ES-I3 (cell line): Measurements from ENCODE around the gene ADAM10.

Source experiments
- H3K36me3 ChIP-seq: 2 replicates; pipeline ENCODE4 v1.6.1; 2013; ENCODE audit warnings: mild to moderate bottlenecking, low read length, control low read depth, moderate library complexity; ENCODE audit not compliant: insufficient read depth
- H3K4me1 ChIP-seq: 2 replicates; pipeline ENCODE4 v1.6.1; 2013; ENCODE audit warnings: mild to moderate bottlenecking, control low read depth, low read length; ENCODE audit not compliant: insufficient read depth
- H3K9ac ChIP-seq: 2 replicates; pipeline ENCODE4 v1.6.1; 2013; ENCODE audit warnings: low read depth, mild to moderate bottlenecking, low read length, moderate library complexity
- H3K9me3 ChIP-seq: 2 replicates; pipeline ENCODE4 v1.6.1; 2013; ENCODE audit warnings: mild to moderate bottlenecking, low read length, moderate library complexity; ENCODE audit not compliant: control insufficient read depth, insufficient read depth

The ADAM10 gene

GRCh38 chr15:58551764-58552504 is 197.6 kb downstream of the ADAM10 start:
- no peaks in the 10 kb centered on the region for H3K9me3 ChIP-seq
- H3K9ac ChIP-seq = no peak overlapping the region
- no peaks in the 10 kb centered on the region for H3K36me3 ChIP-seq
- peaks cover 4% of the 10 kb centered on the region; the same call in 1 of the 2 replicates for H3K4me1 ChIP-seq

GRCh38 chr15:58551084-58551763 is 198.3 kb downstream of the ADAM10 start:
- Histone ChIP-seq H3K9ac (no peak overlapping the region), H3K36me3 (no peaks in the 10 kb centered on the region), H3K4me1 (peaks cover 4% of the 10 kb centered on the region; the same call in 1 of the 2 replicates), H3K9me3 (no peaks in the 10 kb centered on the region)

GRCh38 chr15:58549785-58550074 is 199.8 kb downstream of the ADAM10 start:
- H3K36me3 ChIP-seq = no peaks in the 10 kb centered on the region
- peaks cover 4% of the 10 kb centered on the region; the same call in 1 of the 2 replicates for H3K4me1 ChIP-seq
- no peaks in the 10 kb centered on the region for H3K9me3 ChIP-seq
- H3K9ac ChIP-seq = no peak overlapping the region

DNA sequence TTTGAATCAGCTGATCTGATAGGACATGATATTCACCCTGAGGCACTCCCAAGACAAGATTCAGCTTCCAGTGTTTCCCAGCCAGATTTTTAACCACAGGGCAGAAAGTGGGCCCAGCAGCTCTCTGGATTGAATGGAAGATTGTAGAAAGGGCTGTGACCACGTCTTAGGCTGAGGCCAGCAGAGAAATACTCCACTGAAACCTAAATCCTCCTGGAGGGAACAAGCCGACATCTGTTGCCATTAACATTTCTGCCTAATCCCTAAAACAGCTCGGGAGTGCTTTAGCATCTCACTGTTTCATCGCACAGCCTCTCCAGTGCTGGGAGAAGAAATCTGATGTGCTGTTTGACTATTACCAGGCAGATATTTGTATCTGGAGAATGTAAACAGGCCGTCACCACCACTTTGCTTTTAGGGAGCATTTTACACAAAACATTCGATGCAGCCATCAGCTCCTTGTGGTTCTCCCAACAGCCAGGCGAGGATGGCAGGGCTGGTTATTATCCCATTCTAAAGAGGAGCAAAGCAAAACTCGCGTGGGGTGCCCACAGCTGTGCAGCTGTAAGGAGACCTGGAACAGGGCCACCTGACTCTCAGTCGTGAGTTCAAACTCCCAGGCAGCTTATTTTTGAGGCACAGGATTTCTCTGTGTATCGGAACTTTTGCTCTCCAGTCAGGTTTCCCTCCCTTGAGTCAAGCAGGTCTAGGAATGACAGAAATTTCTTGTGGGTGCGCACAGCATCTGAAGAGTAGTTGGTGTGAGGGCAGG is 200.3 kb downstream of the ADAM10 start:
- peaks cover 4% of the 10 kb centered on the region; the same call in 1 of the 2 replicates for H3K4me1 ChIP-seq
- H3K36me3 ChIP-seq = no peaks in the 10 kb centered on the region
- no peaks in the 10 kb centered on the region for H3K9me3 ChIP-seq
- no peak overlapping the region for H3K9ac ChIP-seq

DNA sequence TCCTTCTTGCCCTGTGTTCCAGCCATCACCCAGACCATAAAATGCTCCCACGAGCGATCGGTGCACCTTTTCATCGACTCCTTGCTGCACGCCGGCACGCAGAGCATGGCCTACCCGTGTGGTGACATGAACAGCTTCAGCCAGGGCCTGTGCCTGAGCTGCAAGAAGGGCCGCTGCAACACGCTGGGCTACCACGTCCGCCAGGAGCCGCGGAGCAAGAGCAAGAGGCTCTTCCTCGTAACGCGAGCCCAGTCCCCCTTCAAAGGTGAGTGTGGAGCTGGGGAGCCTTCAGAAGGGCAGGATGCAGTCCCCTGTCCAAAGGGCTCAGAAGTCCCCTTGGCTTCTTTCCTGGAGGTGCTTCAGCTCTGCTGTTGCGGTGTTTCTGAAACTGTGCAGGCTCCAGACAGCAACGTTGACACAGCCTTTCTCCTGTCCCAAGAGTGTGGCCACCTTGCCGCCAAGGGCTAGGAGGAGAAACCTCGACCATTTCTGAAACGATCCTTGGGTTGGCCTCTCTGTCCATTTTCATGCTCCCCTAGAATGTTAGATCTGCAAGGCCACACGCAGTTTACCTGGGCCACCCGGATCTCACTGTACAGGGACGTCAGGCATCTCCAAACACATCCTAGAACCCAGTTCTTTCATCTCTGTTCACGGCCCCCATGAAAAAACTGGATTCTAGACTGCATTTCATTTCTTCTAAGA is 201.0 kb downstream of the ADAM10 start:
- Histone ChIP-seq H3K4me1 (peaks cover 4% of the 10 kb centered on the region; the same call in 1 of the 2 replicates), H3K9ac (no peak overlapping the region), H3K36me3 (no peaks in the 10 kb centered on the region), H3K9me3 (no peaks in the 10 kb centered on the region)

- Histone ChIP-seq H3K4me1 (peaks cover 2% of the 10 kb centered on the region; the same call in 1 of the 2 replicates), H3K9ac (no peak overlapping the region), H3K9me3 (no peaks in the 10 kb centered on the region), H3K36me3 (no peaks in the 10 kb centered on the region)
These were observed 201.7 kb downstream of the ADAM10 start for GRCh38 chr15:58547628-58548307.

DNA sequence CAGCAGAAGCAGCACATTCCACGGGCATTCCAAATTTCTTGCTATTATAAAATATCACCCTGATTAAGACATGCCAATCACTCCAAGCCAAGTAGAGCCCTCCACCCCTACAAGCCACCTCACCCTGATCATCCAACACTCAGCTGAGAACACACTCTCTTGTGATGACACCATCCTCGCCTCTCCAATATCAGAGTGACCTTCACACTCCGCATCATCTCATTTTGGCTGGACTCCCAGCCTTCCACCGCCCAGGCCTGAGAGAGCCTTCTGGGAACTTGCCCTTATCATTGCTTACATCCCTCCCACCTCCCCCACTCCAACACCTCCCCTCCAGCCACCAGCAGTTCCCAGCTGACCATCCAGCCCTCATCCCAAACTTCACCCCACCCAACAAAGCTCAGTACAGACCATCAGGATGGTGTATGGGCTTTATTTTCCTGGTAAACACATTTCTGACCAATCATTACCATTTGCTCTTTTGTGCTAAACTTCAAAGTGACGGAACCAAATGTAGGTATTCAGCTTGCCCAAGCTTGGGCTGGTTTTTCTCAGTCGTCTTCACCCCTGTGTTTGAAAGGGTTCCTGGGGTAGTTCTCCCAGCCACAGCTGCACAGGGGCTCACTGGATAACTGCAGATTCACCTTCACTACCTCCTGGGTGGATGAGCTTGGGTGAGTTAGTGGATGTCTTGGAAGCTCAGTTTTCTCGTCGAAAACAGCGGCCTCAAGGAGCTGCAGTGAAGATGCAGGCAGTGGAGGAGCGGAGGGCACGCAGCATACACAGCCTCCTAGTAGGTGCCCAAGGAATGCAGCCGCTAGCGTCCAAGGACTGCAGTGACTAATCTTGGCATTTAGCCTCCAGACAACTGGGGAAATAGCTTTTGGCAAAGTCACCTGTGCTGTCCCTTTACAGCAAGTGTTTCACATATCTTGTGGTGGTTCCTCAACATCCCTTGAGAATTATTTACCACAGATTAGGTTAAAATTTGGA is 202.6 kb downstream of the ADAM10 start:
- H3K36me3 ChIP-seq = no peaks in the 10 kb centered on the region
- H3K9ac ChIP-seq = no peak overlapping the region
- no peaks in the 10 kb centered on the region; the same call in 1 of the 2 replicates for H3K4me1 ChIP-seq
- no peaks in the 10 kb centered on the region for H3K9me3 ChIP-seq

GRCh38 chr15:58546066-58546591 is 203.4 kb downstream of the ADAM10 start:
- Histone ChIP-seq H3K4me1 (no peaks in the 10 kb centered on the region; the same call in 1 of the 2 replicates), H3K9ac (no peak overlapping the region), H3K9me3 (no peaks in the 10 kb centered on the region), H3K36me3 (no peaks in the 10 kb centered on the region)

DNA sequence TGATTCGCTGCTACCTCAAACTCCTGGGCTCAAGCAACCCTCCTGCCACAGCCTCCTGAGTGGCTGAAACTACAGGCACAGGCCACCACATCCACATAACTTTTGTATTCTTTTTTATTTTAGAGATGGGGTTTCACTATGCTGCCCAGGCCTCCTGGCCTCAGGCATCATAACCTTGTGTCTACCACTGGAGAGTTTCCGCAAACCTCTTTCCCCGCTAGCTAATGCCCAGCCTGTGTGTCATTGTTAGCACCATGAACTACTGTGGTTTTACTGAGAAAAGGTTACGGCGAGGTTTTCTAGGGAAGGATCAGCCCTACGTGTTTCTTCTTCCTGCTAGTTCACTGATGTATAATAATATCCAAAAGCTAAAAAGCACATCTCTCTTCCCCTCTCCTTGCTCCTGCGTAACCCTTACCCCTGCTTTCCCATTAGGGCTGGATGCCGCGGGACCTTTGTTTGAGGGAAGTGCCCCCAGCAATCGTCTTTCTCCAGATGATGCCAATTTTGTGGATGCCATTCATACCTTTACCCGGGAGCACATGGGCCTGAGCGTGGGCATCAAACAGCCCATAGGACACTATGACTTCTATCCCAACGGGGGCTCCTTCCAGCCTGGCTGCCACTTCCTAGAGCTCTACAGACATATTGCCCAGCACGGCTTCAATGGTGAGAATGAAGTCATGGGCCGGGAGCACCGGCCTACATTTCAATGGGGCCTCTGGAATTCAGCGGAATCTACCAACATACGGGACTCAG is 204.0 kb downstream of the ADAM10 start:
- H3K9me3 ChIP-seq = no peaks in the 10 kb centered on the region
- H3K36me3 ChIP-seq = no peaks in the 10 kb centered on the region
- H3K4me1 ChIP-seq = no peaks in the 10 kb centered on the region; the same call in 1 of the 2 replicates
- H3K9ac ChIP-seq = no peak overlapping the region

GRCh38 chr15:58544756-58545155 is 204.8 kb downstream of the ADAM10 start:
- Histone ChIP-seq H3K9ac (no peak overlapping the region), H3K9me3 (no peaks in the 10 kb centered on the region), H3K36me3 (no peaks in the 10 kb centered on the region), H3K4me1 (no peaks in the 10 kb centered on the region; the same call in 1 of the 2 replicates)

GRCh38 chr15:58543664-58544335 is 205.7 kb downstream of the ADAM10 start:
- Histone ChIP-seq H3K9ac (no peak overlapping the region), H3K9me3 (no peaks in the 10 kb centered on the region), H3K36me3 (no peaks in the 10 kb centered on the region), H3K4me1 (no peaks in the 10 kb centered on the region; the same call in 1 of the 2 replicates)
